Stimulated activated CD8-positive, alpha-beta memory T cell treated with anti-CD3 and anti-CD28 coated beads, Interleukin-2, amount 100 ng/mL, for 48 hours (primary cell): Measurements from ENCODE around the gene SCFD2.
"Not testable (repeated sequence)": the region's sequence is repeated elsewhere in the genome, so short reads cannot be mapped to it uniquely, and the experiment has no call there.

Source experiments
- DNase-seq, 2 donors: peaks; one replicate each; pipeline ENCODE4 v3.0.0-alpha.2; 2020; ENCODE audit warnings: low read depth in 2 of 2

The SCFD2 gene

DNA sequence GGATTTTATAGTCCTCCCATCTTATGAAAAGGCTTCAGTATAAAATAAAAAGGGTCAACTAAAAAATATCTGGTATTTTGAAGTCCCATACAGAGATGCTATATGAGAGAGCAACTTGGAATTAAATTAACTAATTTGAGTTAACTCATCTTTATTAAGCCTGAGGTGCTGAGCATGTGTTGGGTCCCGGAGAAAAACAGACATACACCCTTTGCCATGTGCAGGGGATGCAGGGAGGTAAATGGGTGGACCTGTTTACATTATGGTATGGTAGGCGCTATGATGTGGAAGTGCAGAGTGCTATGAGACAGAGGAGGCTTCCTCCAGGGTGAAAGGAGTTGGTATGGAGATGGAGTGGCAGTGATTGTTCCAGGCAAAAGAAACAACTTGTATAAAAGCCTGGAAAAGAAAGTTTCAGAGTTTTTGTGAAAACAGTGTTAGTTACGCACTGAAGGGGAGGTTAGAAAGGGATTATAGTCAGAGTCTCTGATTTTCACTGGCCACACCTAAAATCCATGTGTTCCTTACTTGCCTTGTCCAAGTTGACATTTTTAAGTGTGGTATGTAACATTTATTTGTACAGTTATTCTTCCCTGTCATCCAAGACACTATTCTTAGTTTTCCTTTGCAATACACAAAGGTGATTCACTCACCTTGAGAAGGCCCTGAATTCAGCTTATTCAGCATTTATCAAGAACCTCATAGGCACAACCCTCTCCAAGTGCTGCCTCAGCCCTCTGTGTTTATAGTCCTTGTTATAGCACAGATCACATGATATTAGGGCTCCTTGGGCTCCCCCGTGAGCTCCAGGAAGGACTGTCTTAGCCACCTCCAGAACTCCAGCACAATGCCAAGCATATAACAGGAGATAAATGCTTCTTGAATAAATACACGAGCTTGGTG is 351.7 kb downstream of the SCFD2 start:
- DNase-seq = no peak

DNA sequence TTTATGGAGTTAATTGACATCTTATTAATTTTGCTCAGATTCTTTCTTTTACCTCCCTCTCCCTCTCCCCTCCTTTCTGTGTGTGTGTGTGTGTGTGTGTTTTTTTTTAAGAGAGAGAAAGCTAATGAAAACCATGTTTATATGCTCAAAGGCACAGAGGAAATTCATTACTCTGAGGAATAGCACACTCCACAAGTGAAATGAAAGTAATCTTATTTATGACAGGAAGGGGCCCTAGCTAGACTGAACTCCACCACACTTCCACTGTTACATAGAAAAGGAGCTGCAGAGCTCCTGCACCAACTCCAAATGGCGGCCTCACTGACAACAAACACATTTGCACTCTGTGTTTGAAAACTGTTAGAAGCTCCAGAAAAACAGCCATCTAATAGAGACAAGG is 353.1 kb downstream of the SCFD2 start:
- DNase-seq = no peak

DNA sequence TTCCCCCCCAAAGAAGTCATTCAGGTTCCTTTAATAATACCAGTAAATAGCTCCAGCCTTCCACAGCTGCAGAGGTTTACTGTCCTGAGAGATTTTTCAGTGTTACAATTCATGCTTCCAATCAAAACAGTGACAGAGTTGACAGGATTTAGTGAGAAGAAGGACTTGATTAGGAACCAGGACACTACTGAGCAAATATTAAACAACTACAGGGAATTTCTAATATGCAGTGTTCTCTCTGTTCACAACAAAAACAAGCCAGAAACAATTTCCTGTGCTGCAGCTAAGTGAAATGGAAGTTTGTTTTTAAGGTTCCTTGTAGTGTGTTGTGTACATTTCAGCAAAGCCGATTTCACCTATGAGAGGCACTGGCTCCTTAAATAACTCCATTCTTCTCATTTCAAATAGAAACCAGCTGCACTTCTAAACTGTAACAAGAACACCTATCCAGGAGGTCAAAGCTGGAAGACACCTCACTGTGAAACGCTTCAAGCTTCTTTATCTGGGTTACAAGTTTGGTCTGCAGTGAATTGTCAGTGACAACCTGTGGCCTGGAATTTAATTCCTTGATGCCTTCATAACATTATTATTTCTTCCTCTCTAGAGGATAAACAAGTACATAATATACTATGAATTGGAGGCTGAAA is 354.5 kb downstream of the SCFD2 start:
- no peak for DNase-seq

DNA sequence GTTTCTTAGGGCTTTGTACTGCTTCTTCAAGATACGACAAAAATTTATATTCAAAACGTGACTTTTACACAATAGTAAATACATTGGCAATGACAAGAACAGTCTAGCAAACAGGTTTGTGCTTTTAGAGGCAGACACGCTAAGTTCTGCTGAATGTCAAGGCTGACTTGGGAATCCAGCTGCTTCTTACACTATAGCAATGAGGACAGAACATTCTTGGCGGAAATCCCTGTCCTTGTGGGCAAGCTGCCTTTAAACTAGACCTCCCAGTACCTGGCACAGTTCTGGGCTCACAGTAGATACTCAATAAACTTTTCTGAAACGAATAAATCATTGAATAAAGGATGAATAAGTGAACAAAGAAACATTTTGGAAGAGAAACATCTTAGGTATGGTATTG is 355.5 kb downstream of the SCFD2 start:
- DNase-seq = no peak

DNA sequence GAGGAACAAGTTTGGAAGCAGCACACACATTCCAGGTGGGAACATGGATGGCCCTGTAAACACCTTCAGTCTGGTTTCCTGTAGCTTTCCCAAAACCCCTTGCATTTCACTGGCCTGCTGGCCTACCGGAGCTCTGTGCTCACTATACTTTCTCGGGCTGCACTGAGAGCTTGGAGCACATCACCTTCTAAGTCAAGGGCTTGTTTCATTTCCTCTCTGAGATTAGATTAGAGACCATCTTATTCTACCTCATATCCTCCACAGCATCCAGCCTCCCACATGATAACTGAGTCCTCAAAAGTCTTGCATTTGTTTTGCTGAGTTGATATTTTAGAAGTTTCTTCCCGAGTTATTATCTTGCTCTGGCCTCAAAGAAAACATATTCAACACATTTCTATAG is 356.0 kb downstream of the SCFD2 start:
- DNase-seq = no peak

DNA sequence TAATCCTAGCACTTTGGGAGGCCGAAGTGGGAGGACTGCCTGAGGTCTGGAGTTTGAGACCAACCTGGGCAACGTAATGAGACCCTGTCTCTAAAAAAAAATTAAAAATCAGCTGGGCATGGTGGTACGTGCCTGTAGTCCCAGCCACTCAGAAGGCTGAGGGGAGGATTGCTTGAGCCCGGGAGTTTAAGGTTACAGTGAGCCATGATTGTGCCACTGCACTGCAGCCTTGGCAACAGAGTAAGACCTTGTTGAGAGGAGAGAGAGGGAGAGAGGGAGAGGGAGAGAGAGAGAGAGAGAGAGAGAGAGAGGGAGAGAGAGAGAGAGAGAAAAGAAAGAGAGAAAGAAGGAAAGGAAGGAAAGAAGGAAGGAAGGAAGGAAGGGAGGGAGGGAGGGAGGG is 358.8 kb downstream of the SCFD2 start:
- no peak for DNase-seq

DNA sequence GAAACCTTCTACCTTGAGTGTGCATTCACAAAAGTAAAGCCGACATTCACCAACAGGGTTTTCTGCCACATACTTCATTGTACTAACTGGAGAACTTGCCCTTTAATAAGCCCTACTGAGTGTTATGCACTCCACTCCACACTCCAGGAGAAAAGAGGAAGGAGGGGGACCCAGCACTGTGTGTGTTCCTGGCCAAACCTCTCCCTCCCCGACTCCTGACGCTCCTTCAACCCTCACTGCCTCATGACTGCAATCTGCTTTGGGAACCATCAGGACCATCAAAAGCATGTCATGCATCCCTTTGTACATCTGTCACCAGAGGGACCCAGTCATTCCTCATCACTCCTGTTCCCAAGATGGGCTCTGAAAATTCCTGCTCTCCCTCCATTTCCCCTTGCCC is 360.1 kb downstream of the SCFD2 start:
- DNase-seq = no peak

DNA sequence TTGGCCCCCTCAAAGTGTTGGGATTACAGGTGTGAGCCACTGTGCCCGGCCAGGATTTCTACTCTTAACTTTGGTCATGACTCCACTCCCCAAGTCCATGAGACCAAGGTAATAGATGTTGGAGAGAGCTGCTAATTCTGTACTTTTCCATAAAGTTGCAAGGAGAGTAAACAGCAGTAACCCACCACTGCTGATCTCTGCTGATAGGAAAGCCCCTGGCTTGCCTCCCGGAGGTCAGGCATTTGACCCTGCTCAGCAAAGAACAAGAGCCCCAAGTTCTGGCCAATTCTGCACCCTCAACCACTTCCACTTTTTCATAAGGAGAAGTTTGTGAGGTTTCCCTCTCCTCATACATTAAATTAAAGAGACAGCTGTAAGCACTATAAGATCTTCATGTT is 360.7 kb downstream of the SCFD2 start:
- no peak for DNase-seq

DNA sequence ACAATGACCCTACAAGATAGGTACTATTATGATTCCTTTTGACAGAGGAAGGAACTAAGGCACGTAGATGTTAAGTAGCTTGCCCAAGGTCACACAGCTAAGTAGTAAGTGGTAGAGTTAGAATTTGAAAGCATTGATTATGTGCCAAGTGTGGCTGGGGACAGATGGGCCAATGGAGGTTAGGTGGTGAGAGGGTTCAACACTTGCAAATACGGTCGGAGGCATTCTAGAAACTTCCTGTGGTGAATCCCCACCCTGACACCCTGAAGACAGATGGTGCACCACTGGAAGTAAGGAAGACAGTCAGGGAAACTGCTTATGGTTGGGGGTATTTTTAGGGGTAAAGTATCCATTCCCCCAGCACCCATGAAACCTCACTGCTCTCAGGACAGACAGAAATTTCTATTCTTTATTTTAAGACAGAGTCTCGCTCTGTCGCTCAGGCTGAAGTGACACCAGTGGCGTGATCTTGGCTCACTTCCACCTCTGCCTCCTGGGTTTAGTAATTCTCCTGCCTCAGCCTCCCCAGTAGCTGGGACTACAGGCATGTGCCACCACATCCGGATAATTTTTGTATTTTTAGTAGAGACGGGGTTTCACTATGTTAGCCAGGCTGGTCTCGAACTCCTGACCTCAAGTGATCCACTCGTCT is 361.2 kb downstream of the SCFD2 start:
- DNase-seq = no peak

DNA sequence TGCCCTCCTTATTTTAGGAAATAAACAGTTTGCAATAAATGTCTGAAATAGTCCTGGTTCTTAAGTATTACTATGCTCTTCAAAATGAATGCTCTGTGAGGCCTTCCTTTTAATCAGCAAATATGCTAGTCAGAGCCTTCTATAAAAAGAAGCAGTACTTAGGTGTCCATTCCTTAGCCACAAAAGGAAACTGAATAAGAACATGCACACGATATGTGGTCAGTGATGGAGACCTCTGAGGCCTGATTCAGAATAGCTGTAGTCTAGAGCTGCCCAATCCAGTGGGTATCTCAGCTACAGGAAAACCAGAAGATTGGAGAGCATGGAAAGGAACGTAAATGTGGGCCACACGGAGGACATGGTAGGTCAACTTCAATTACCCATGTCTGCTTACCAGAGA is 361.9 kb downstream of the SCFD2 start:
- DNase-seq = no peak

DNA sequence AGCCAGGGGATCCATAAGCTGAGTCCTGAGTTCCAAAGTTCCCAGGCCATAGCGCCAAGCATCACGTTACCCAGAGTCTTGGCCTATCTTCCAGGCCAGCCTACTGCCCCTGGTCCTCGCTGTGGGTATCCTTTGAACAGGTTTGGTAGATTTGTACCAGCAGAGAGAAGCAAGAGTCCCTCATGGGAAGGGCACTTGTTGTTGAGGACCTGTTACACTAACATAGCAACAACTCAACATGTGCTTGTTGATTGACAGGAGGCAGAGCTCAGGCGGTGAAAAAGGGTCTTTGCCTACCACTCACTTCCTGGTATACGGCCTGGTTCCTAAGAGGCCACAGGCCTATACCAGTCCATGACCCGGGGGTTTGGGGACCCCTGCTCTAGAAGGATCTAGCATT is 365.3 kb downstream of the SCFD2 start:
- DNase-seq = no peak

DNA sequence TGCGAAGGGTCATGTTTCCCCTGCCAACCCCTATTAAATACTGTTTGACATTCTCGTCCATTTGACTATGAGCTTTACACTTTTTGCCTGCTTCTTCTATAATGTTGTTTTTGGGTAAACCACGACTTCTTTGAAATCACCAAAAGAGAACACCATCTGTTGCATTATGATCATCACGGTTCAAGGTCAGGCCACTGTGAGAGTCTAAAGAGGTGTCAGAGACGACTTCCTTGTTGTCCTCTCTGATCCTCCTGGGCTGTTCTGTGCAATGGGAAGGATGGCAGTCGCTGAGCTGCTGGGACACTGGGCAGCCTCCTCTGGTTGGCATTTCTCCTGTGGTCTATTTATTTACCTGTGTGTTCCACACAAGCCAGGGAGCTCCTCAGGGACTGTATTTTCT is 366.2 kb downstream of the SCFD2 start:
- DNase-seq = no peak

DNA sequence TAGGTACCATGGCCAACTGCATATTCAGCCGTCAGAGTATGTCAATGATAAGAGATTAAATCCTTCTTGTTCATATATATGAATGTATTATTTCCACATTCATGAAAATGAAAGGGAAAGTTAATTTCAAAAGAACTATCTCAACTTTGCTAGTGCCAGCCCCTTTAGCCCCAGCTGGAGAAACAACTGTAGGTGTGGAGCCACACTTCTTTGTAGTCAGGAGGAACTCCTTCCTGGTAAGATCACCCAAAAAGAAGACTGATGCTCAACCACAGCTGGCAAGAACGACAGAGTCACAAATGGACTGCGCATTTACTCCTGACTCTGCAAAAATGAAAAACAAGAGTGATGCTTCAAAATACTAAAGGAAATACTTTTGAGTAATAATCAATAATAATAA is 367.4 kb downstream of the SCFD2 start:
- DNase-seq = no peak

DNA sequence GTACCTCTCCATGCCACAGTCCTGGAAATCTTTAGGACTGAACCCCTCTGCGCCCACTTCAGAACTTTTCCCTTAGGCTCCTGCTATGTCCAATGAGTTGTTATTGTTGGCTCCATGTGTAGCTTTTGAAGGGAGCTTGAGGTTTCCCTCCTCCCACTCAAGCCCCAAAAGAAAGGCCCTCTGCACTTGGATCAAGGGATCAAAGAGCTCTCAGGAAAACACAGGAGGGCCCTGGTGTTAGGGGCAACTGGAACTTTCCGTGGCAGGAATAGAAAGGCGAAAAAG is 368.8 kb downstream of the SCFD2 start:
- DNase-seq = no peak

DNA sequence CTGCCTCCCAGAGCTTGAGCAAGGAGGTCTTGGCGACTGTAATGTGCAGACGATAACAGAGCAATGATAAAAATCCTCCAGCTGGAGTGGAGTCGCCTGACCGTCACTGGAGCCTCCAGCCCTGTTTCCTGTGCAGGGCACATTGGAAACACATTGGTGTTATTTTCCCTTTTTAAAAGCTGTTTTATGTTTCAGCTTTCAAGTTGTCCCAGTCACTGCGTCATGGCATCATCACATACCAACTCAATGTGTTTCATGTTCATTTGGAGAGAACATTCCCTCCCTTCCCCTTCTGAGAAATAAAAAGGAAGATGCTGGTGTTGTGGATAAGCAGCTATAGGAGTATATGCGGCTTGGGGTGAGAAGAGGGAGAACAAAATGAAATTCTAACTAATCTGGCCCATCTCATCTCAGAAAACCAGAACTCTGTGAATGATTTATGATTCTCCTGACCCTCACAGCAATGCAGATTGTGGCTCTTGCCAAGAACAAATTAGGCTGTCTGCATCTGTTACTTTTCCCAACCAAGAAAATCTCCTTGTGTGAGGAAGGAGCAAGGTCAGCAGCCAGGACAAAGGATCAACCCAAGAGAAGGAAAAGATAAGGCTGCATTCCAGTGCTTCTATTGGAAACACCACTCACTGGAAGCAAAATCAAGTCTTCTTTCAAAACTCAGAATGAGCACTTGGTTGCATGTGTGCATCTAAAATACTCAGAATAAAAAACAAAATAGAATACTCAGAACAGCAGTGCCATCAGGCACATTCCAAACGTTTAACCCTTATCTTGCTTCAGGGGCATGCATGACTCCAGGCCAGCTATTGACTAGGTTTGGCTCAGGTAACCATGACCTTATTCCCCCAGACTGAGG is 369.4 kb downstream of the SCFD2 start:
- DNase-seq = no peak

DNA sequence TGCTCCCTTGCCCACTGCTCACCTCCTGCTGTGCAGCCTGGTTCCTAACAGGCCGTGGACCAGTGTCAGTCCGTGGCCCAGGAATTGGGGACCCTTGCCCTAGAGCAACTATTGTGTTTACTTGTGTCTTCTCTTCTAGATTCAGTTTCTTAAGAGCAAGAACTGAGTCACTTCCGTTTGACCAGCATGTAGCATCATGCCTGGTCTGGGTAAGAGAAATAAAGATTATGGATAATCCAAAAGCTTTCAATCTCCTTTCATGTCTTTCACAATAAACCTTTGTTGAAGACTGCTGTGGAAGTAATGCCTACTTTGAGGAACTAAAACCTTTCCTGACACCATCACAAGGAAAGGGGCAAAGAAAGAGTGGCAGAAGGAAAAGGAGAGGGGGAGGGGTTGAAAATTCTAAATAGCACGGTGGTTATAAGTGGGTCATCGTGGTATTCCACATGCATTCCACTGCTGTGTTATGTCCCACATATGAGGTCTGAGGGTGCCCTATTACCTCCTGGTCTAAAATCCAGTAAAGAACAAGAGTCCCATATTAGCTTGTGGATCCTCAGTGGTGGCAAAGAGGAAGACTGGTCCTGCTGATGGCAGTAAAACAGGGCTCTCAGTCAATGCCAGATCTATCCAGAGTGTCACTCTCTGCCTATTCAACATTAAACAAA is 370.4 kb downstream of the SCFD2 start:
- no peak for DNase-seq

DNA sequence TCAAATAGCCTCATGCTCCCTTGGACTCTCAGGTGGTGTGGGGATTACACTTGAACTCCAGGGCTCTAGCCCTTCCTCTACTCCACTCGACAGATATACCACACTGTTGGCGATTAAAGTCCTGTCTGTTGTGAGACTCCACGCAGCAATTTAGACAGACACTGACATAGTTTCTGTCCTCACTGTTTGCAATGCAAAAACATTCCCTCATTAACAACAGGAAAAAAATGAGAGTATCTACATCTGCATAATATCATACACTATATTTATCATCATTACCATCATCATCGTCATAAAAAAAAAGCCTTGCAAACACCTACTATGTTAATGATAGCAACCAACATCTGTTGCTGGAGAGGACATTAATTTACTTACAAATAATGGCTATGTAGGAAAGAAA is 371.3 kb downstream of the SCFD2 start:
- DNase-seq = no peak

DNA sequence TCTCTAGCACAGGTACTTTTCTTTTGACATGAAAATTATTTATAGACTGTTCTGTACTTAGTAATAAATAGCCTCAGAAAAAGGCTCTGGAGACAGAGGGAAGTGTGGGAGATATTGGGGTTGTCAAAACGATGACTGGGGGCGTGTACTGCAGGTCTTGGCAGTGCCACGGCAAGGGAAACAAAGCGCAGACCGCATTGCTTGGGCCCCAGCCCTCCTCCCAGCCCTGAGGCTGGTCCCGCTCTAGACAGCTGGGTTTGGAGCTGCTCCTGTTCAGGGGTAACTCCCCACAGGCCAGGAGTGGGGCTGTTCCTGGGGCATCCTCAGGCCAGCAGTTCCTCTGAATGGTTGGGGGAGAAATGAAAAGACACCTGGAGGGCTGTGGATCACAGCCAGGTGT is 372.1 kb downstream of the SCFD2 start:
- DNase-seq = no peak

DNA sequence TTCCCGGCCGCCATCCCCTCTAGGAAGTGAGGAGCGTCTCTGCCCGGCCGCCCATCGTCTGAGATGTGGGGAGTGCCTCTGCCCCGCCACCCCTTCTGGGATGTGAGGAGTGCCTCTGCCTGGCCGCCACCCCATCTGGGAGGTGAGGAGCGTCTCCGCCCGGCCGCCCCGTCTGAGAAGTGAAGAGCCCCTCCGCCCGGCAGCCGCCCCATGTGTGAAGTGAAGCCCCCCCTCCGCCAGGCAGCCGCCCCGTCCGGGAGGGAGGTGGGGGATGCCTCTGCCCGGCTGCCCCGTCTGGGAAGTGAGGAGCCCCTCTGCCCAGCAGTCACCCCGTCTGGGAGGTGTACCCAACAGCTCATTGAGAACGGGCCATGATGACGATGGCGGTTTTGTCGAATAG is 373.3 kb downstream of the SCFD2 start:
- DNase-seq = not testable (repeated sequence)

DNA sequence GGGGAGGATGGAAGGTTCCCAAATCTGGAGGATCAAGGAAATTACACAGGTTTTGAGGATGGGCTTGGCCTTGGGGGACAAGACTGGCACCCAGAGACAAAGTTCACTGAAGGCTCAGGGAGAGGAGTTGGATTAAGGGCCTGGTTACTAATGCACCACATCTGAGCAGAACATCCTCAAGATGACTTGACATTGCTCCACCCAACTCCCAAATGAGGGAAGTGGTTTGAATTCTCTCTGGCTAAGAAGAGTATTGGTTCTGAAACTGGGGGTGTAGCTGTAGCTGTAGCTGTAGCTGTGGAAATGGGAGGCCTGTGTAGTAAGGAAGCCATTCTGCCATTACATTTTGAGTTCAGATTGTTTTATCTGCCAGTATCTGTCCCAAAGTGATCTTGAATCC is 374.4 kb downstream of the SCFD2 start:
- DNase-seq = no peak

DNA sequence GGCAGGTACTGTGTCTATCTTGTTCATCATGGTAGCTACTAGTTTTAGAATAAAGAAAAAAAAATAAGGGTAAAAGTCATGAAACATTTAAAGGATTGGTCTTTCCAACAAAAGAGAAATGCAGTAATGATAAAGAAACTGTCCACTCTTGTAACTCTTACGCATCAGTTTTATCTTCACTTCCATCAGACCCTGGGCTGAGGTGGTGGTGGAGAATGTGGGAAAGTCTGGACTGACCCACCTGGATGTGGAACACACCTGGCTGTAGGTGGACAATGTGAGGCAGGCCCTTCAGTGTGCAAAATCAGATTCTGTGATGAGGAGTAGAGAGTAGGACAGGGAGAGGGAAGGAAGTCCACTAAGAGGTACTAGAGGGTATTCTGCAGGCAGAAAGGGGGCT is 375.2 kb downstream of the SCFD2 start:
- DNase-seq = no peak

DNA sequence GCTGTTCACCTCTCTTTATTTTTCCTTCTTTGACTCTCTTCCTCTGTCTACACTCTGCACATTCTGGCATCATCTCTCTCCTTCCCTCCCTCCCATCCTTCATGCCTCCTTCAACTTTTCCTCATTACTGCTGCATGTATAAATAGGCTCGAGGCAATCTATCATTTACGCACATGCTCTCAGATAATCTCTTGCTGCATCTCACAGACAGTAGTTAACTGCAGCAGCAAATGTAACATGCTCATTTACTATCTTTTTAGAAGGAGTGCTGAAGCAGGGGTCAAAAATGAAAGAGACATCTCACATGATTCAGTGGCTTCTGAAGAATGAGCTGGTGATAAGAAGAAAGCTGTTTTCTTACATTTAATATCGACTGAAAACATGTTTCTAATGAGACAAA is 376.0 kb downstream of the SCFD2 start:
- no peak for DNase-seq
